NCI-H446 (cell line): ENCODE measurements around the gene TGFBR1.
"Not testable (repeated sequence)": the region's sequence is repeated elsewhere in the genome, so short reads cannot be mapped to it uniquely, and the experiment has no call there.

Source experiments
- DNase-seq, 2 experiments: peaks; one replicate each; lab custom pipeline; 2025; lab: John Stamatoyannopoulos, UW

Gene TGFBR1

GRCh38 chr9:99189186-99189585 is 84.3 kb downstream of the TGFBR1 start:
- DNase-seq: no peak

- DNase-seq: no peak
Measured at GRCh38 chr9:99189887-99190596, 85.1 kb downstream of the TGFBR1 start.

- no peak for DNase-seq
Measured at GRCh38 chr9:99190597-99191283, 85.8 kb downstream of the TGFBR1 start.

DNA sequence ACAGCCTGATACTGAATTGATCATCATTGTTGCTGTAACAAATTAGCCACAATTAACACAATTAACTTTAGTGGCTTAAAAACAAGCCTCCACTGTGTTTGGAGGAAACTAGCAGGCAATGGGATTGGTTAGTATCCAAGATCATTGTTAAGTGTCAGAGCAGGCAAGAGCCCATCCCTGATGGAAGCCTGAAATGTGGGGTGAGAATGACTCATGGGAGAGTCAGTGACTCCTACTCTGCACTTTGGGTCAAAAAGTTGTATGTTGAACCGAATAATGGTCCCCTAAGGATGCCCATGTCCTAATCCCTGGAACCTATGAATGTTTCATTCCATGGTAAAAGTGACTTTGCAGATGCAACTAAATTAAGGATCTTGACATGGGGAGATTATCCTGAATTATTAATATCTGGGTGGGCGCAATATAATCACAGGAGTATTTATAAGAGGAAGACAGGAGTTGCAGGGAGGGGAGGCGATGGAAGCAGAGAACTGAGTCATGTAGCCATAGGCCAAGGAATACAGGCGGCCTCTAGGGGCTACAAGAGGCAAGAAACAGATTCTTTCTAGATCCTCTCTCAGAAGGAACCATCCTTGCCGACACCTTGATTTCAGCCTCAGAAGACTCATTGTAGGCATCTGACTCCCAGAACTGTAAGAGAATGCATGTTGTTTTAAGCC is 88.0 kb downstream of the TGFBR1 start:
- no peak for DNase-seq

DNA sequence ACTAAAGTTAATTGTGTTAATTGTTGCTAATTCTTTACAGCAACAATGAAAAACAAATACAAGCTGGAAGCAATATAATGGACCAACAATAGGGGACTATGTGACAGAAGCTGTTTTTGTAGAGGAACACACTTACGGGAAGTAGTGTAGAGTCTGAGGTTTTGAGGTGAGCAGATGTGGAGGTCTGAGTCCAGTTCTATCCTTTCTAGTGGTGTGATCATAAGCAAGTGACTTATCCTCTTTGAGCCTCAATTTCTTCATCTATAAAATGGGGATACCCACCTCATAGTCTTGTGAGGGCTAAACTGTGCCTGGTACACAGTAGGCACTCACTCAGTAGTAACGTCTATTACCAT is 88.5 kb downstream of the TGFBR1 start:
- DNase-seq: no peak

DNA sequence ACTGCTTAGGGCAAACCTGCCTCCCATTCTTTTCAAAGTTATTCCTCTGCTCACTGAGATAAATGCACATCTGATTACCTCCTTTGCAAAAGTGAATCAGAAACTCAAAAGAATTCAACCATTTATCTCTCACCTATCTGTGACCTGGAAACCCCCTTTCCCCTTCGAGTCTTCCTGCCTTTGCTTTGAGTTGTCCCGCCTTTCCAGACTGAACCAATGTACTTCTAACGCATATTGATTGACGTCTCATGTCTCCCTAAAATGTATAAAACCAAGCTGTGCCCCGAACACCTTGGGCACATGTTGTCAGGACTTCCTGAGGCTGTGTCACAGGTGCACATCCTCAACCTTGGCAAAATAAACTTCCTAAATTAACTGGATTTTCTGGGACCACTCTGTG is 91.6 kb downstream of the TGFBR1 start:
- not testable (repeated sequence) for DNase-seq

GRCh38 chr9:99197124-99197630 is 92.3 kb downstream of the TGFBR1 start:
- DNase-seq: peak in 1 of 2 experiments; percentile 6

- DNase-seq: no peak
Measured at GRCh38 chr9:99197987-99198386, 93.1 kb downstream of the TGFBR1 start.

- DNase-seq: no peak
Measured at GRCh38 chr9:99199938-99200539, 95.1 kb downstream of the TGFBR1 start.

- no peak for DNase-seq
Measured at GRCh38 chr9:99201603-99202002, 96.7 kb downstream of the TGFBR1 start.
